Muscle layer of colon (tissue), 2 donors: Measurements from ENCODE around the gene RMND5A.

Experiments
- H3K27ac ChIP-seq: one replicate; pipeline ENCODE4 v1.7.0; 2013; ENCODE audit warnings: low read depth, mild to moderate bottlenecking, low read length, moderate library complexity
- H3K27me3 ChIP-seq, 2 donors: one replicate each; pipeline ENCODE4 v1.7.0; 2013; ENCODE audit warnings: low read length in 2 of 2, mild to moderate bottlenecking in 2 of 2; ENCODE audit not compliant: insufficient read depth in 2 of 2, control insufficient read depth in 1 of 2
- H3K36me3 ChIP-seq: one replicate; pipeline ENCODE4 v1.7.0; 2013; ENCODE audit warnings: mild to moderate bottlenecking, low read length; ENCODE audit not compliant: insufficient read depth
- H3K4me1 ChIP-seq: one replicate; pipeline ENCODE4 v1.7.0; 2013; ENCODE audit warnings: mild to moderate bottlenecking, low read length; ENCODE audit not compliant: insufficient read depth
- H3K4me3 ChIP-seq, 2 donors: one replicate each; pipeline ENCODE4 v1.7.0; 2013; ENCODE audit warnings: low read length in 2 of 2, low read depth in 1 of 2, mild to moderate bottlenecking in 1 of 2, moderate library complexity in 1 of 2
- H3K9ac ChIP-seq: one replicate; pipeline ENCODE4 v1.7.0; 2013; ENCODE audit warnings: low read length
- H3K9me3 ChIP-seq: one replicate; pipeline ENCODE4 v1.7.0; 2013; ENCODE audit warnings: mild to moderate bottlenecking, low read length
- donor health status: abdominal sarcoma.
- donor health status: Adenocarcinoma of cecum.

Gene RMND5A

GRCh38 chr2:86822668-86823345, 102.7 kb downstream of the RMND5A start:
- Histone ChIP-seq H3K27me3 (no peaks in the 10 kb centered on the region), H3K4me3 (no peak overlapping the region), H3K9me3 (peaks cover 4% of the 10 kb centered on the region), H3K4me1 (no peaks in the 10 kb centered on the region), H3K27ac (no peak overlapping the region), H3K36me3 (no peaks in the 10 kb centered on the region), H3K9ac (no peak overlapping the region)

GRCh38 chr2:86825036-86825692, 105.1 kb downstream of the RMND5A start:
- Histone ChIP-seq H3K4me3 (no peak overlapping the region), H3K27me3 (no peaks in the 10 kb centered on the region), H3K9me3 (peaks cover 4% of the 10 kb centered on the region), H3K4me1 (no peaks in the 10 kb centered on the region), H3K36me3 (no peaks in the 10 kb centered on the region), H3K27ac (no peak overlapping the region), H3K9ac (no peak overlapping the region)

GRCh38 chr2:86825693-86826381, 105.7 kb downstream of the RMND5A start:
- no peak overlapping the region for H3K4me3 ChIP-seq
- no peak overlapping the region for H3K9ac ChIP-seq
- H3K4me1 ChIP-seq = no peaks in the 10 kb centered on the region
- peaks cover 4% of the 10 kb centered on the region for H3K9me3 ChIP-seq
- no peak overlapping the region for H3K27ac ChIP-seq
- H3K27me3 ChIP-seq = no peaks in the 10 kb centered on the region
- H3K36me3 ChIP-seq = no peaks in the 10 kb centered on the region

- no peaks in the 10 kb centered on the region for H3K27me3 ChIP-seq
- H3K36me3 ChIP-seq = no peaks in the 10 kb centered on the region
- H3K4me1 ChIP-seq = no peaks in the 10 kb centered on the region
- no peak overlapping the region for H3K4me3 ChIP-seq
- H3K27ac ChIP-seq = no peak overlapping the region
- H3K9ac ChIP-seq = no peak overlapping the region
- H3K9me3 ChIP-seq = peaks cover 4% of the 10 kb centered on the region
Observed at GRCh38 chr2:86826951-86827350, 106.9 kb downstream of the RMND5A start.
